ENCODE results near the gene GPR39.

The GPR39 gene

GRCh38 chr2:132441051-132441450 lies 24.4 kb downstream of the GPR39 start:
- FAIRE-seq (no peak), DNase-seq (ENCODE audit: insufficient read length, low spot score) (no peak)

- FAIRE-seq: no peak
- no peak for DNase-seq (ENCODE audit: insufficient read length, low spot score)
These were observed 25.7 kb downstream of the GPR39 start for GRCh38 chr2:132442278-132442677.

- no peak for FAIRE-seq
These were observed 26.5 kb downstream of the GPR39 start for GRCh38 chr2:132443106-132443505.

GRCh38 chr2:132446444-132446843 lies 29.8 kb downstream of the GPR39 start:
- FAIRE-seq: no peak

More at GRCh38 chr2:132443106-132443505, 26.5 kb downstream of the GPR39 start:
- no peak for DNase-seq (ENCODE audit: insufficient read length, low spot score)

GRCh38 chr2:132448331-132448730 lies 31.7 kb downstream of the GPR39 start:
- FAIRE-seq (no peak), DNase-seq (ENCODE audit: insufficient read length, low spot score) (no peak)

More at GRCh38 chr2:132446444-132446843, 29.8 kb downstream of the GPR39 start:
- no peak for DNase-seq (ENCODE audit: insufficient read length, low spot score)

- no peak for FAIRE-seq
- DNase-seq (ENCODE audit: insufficient read length, low spot score): peak; percentile 30
These were observed 32.2 kb downstream of the GPR39 start for GRCh38 chr2:132448771-132449170.

- DNase-seq (ENCODE audit: insufficient read length, low spot score): no peak
- FAIRE-seq: no peak
These were observed 33.3 kb downstream of the GPR39 start for GRCh38 chr2:132449868-132450267.

GRCh38 chr2:132460781-132461180 lies 44.2 kb downstream of the GPR39 start:
- no peak for FAIRE-seq
- DNase-seq (ENCODE audit: insufficient read length, low spot score): no peak

- no peak for DNase-seq (ENCODE audit: insufficient read length, low spot score)
These were observed 45.6 kb downstream of the GPR39 start for GRCh38 chr2:132462236-132462635.

GRCh38 chr2:132463719-132464118 lies 47.1 kb downstream of the GPR39 start:
- FAIRE-seq: no peak
- no peak for DNase-seq (ENCODE audit: insufficient read length, low spot score)

More at GRCh38 chr2:132462236-132462635, 45.6 kb downstream of the GPR39 start:
- no peak for FAIRE-seq

- no peak for FAIRE-seq
- DNase-seq (ENCODE audit: insufficient read length, low spot score): no peak
These were observed 49.3 kb downstream of the GPR39 start for GRCh38 chr2:132465917-132466316.

GRCh38 chr2:132466428-132467028 lies 49.9 kb downstream of the GPR39 start:
- FAIRE-seq (no peak), DNase-seq (ENCODE audit: insufficient read length, low spot score) (no peak)

- DNase-seq (ENCODE audit: insufficient read length, low spot score) (no peak), FAIRE-seq (no peak)
These were observed 52.4 kb downstream of the GPR39 start for GRCh38 chr2:132468821-132469675.

- FAIRE-seq (no peak), DNase-seq (ENCODE audit: insufficient read length, low spot score) (no peak)
These were observed 54.1 kb downstream of the GPR39 start for GRCh38 chr2:132470746-132471145.

- no peak for FAIRE-seq
- no peak for DNase-seq (ENCODE audit: insufficient read length, low spot score)
These were observed 56.7 kb downstream of the GPR39 start for GRCh38 chr2:132473174-132473883.

GRCh38 chr2:132475615-132476014 lies 59.0 kb downstream of the GPR39 start:
- no peak for DNase-seq (ENCODE audit: insufficient read length, low spot score)
- FAIRE-seq: no peak

- DNase-seq (ENCODE audit: insufficient read length, low spot score) (no peak), FAIRE-seq (no peak)
These were observed 60.8 kb downstream of the GPR39 start for GRCh38 chr2:132477436-132477835.

- DNase-seq (ENCODE audit: insufficient read length, low spot score) (no peak), FAIRE-seq (no peak)
These were observed 61.4 kb downstream of the GPR39 start for GRCh38 chr2:132477962-132478361.

- FAIRE-seq (no peak), DNase-seq (ENCODE audit: insufficient read length, low spot score) (no peak)
These were observed 62.0 kb downstream of the GPR39 start for GRCh38 chr2:132478461-132479105.

- FAIRE-seq (no peak), DNase-seq (ENCODE audit: insufficient read length, low spot score) (no peak)
These were observed 62.5 kb downstream of the GPR39 start for GRCh38 chr2:132479155-132479554.

- FAIRE-seq (no peak), DNase-seq (ENCODE audit: insufficient read length, low spot score) (no peak)
These were observed 66.2 kb downstream of the GPR39 start for GRCh38 chr2:132482821-132483220.

Measured in HTR-8/SVneo (cell line).